Aorta (tissue), 5 donors: ENCODE measurements around the gene MLLT1. TPM values are rescaled to one million over a fixed set of nuclear protein-coding genes. Genes with fewer than 3 reads are reported as not detected.

Experiments used
- ATAC-seq: fragments of 200-7000 bp; cut with Tn5 transposase; one replicate; pipeline ENCODE4 v1.9.1; 2022; ENCODE audit warnings: moderate library complexity; ENCODE audit not compliant: low FRiP score
- DNase-seq, 2 donors: peaks; one replicate each; pipeline ENCODE4 v3.0.0-alpha.2; 2020
- H3K27ac ChIP-seq, 2 donors: one replicate each; pipeline ENCODE4 v1.5.1; 2013; ENCODE audit warnings: low read length in 2 of 2, mild to moderate bottlenecking in 2 of 2, moderate library complexity in 2 of 2, control low read depth in 1 of 2, inconsistent platforms in 1 of 2, low read depth in 1 of 2
- H3K27me3 ChIP-seq, 2 donors: one replicate each; pipeline ENCODE4 v1.6.1; 2013; ENCODE audit warnings: control low read depth in 1 of 2, low read length in 1 of 2, mild to moderate bottlenecking in 1 of 2, moderate library complexity in 1 of 2; ENCODE audit not compliant: insufficient read depth in 2 of 2, control insufficient read depth in 1 of 2
- H3K36me3 ChIP-seq, 2 donors: one replicate each; pipeline ENCODE4 v1.6.1; 2013; ENCODE audit warnings: control low read depth in 1 of 2, low read length in 1 of 2, mild to moderate bottlenecking in 1 of 2; ENCODE audit not compliant: insufficient read depth in 2 of 2, control insufficient read depth in 1 of 2
- H3K4me1 ChIP-seq, 2 donors: one replicate each; pipeline ENCODE4 v1.6.1; 2013; ENCODE audit warnings: low read length in 2 of 2, control low read depth in 1 of 2, mild to moderate bottlenecking in 1 of 2, moderate library complexity in 1 of 2; ENCODE audit not compliant: insufficient read depth in 2 of 2, control insufficient read depth in 1 of 2
- H3K4me3 ChIP-seq, 2 donors: one replicate each; pipeline ENCODE4 v1.5.1; 2013; ENCODE audit warnings: low read length in 2 of 2, control low read depth in 1 of 2, mild to moderate bottlenecking in 1 of 2
- H3K9me3 ChIP-seq: one replicate; pipeline ENCODE4 v1.6.1; 2013; ENCODE audit warnings: mild to moderate bottlenecking, low read length; ENCODE audit not compliant: control insufficient read depth
- WGBS, 2 donors: extraction: QIAGEN DNeasy Blood & Tissue Kit; methylation state at CpG; one replicate each; pipeline ENCODE4 v1.1.7; 2013; 5-methylcytosine and 5-hydroxymethylcytosine counted together
- intact Hi-C, 2 donors: fragments of 100-400 bp; cut with DNase I; formaldehyde crosslinking; loops; one replicate each; pipeline versions ENCODE4 v1.14.2 to v1.15.0; 2022
- polyA plus RNA-seq, 2 donors: library from polyadenylated mRNA; stranded (reverse); fragments of 200-250 nt; gene quantifications; one replicate each; pipeline ENCODE4 v1.2.3, GENCODE V29; 2013
- total RNA-seq, 2 donors: library from RNA; stranded (reverse); fragmentation: NEBNext Ultra II Directional; extraction: Animal tissue kit (Norgen Biotek cat#: 25700); gene quantifications; one replicate each; pipeline ENCODE4 v1.2.1, GENCODE V29; 2021
- donor health status: healthy with polysubstance abuse.
- donor health status: Bipolar disorder and iron deficiency.
- donor health status: DM: no; HTN: no; CAD: no.
- donor health status: DM: no; HTN: no; CAD: no.
- donor health status: DM: yes; HTN: yes; CAD: no.

Gene MLLT1
- total and polyA plus RNA-seq, 4 donors = 14.9 to 55.5 (median 44.5) TPM

DNA sequence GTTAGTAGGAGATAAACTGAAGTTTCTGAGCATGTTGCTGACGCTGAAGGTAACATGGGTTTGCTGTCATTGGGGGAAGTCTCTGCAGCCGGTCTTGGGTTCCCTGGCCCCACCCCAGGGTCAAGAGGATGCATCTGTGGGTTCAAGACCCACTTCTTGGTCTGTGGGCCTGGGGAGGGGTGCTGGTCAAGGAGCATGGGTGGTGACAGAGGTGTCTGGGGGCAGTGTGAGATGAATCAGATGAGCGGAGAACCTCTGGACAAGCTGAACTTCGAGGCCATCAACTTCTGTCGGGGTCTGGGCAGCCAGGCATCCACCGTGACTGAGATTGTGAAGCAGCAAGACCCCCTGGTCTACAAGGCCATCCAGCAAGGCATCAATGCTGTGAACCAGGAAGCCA, 92.4 kb downstream of the MLLT1 start:
- H3K27me3 ChIP-seq = no peaks in the 10 kb centered on the region
- no peaks in the 10 kb centered on the region for H3K4me1 ChIP-seq
- ATAC-seq (no peak), DNase-seq (no peak)
- H3K9me3 ChIP-seq = no peaks in the 10 kb centered on the region
- WGBS, 2 donors = 96% methylated on average over 6 of the region's 6 CpGs
- H3K27ac ChIP-seq = no peak overlapping the region
- H3K36me3 ChIP-seq = no peaks in the 10 kb centered on the region
- intact Hi-C loops = no loop called here
- no peak overlapping the region for H3K4me3 ChIP-seq

DNA sequence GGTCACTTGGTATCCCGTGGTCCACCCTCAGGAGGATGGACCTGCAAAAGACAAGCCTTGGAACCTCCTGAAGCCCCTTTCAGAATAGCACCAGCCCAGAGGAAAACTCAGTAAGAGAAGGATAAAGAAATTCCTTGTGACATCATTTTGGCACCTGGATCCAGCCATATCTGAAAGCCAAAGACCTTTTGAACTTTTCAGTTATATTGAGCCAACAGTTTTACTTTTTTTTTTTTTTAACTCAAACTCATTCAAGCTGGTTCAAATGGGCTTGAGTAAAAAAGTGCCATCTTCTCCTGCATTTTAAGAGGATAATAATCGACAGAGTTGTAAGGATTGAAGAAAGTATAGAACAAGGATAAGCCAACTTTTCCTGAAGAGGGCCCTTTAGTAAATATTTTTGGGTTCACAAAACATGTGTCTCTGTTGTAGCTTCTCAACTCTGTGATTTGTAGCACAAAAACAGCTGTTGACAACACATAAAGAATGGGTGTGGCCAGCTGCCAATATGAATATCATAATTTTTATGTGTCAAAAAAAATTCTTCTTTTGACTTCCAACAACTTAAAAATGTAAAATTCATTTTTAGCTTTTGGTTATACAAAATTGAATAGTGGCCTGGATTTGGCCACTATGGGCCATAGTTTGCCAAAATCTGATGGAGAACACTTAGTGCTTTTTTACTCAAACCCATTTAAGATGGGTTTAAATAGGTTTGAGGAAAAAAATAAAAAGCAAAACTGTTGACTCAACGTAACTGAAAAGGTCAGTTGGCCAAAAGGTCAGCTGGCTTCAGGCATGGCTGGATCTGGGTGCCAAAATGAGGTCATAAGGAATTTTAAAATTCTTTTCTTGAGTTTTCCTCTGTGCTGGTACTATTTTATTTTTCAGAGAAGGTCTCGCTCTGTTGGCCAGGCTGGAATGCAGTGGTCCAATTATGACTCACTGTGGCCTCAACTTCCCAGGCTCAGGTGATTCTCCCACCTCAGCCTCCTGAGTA, 93.6 kb downstream of the MLLT1 start:
- intact Hi-C loops = no loop called here
- Histone ChIP-seq H3K4me3 (no peak overlapping the region), H3K9me3 (no peaks in the 10 kb centered on the region), H3K36me3 (no peaks in the 10 kb centered on the region), H3K27me3 (no peaks in the 10 kb centered on the region), H3K27ac (no peak overlapping the region), H3K4me1 (no peaks in the 10 kb centered on the region)
- peak; percentile 56 for ATAC-seq
- WGBS, 2 donors = 48 to 54% methylated on average over 4 of the region's 4 CpGs
- no peak for DNase-seq

DNA sequence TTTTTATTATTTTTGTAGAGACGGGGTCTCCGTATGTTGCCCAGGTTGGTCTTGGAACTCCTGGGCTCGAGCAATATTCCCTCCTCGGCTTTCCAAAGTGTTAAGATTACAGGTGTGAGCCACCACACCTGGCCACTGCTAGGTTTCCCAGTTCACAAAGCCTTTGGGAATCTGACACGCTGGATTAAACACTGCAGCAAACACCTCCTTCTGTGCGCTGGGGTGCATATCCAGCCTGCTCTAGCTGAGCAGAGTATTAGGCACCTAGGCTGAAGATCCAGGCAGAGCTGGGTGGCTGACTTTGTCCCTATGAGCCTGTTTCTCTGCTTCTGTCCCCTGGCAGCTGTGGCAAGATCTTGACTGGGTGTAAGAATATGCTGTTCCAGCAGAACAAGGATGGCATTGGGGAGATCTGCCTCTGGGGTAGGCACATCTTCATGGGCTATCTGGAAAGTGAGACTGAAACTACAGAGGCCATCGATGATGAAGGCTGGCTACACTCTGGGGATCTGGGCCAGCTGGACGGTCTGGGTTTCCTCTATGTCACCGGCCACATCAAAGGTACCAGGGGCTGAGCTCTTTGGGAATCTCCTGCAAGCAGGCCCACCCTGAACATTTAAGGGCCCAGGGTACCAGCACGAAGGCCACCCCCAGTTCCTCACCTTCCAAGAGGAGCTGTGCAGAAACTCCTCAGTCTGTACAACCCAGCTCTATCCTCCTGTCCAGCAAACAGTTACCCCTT, 94.5 kb downstream of the MLLT1 start:
- WGBS, 2 donors = 75 to 80% methylated on average over 10 of the region's 10 CpGs

DNA sequence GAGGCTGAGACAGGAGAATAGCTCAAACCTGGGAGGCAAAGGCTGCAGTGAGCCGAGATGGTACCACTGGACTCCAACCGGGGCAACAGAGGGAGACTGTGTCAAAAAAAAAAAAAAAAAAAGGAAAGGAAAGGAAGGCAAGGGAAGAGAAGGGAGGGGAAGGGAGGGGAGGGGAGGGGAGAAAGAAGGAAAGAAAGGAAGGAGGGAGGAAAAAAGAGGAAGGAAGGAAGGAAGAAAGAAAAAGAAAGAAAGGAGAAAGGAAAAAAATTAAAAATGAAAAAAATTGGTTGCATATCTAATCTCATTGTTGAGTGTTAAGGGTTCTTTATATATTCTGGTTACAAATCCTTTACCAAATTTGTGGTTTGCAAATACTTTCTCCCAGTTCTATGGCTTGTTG, 98.7 kb downstream of the MLLT1 start:
- Histone ChIP-seq H3K4me1 (no peaks in the 10 kb centered on the region), H3K27ac (no peak overlapping the region), H3K9me3 (no peaks in the 10 kb centered on the region), H3K36me3 (no peaks in the 10 kb centered on the region), H3K27me3 (no peaks in the 10 kb centered on the region), H3K4me3 (no peak overlapping the region)
- no peak for DNase-seq
- no peak for ATAC-seq
- WGBS, 2 donors = 72 to 75% methylated on average over 2 of the region's 2 CpGs
- intact Hi-C loops = no loop called here

More for the DNA sequence above, 94.5 kb downstream of the MLLT1 start:
- no peaks in the 10 kb centered on the region for H3K9me3 ChIP-seq
- H3K27me3 ChIP-seq = no peaks in the 10 kb centered on the region
- H3K27ac ChIP-seq = no peak overlapping the region
- H3K4me3 ChIP-seq = no peak overlapping the region
- no peaks in the 10 kb centered on the region for H3K36me3 ChIP-seq
- no peak for DNase-seq
- no peaks in the 10 kb centered on the region for H3K4me1 ChIP-seq
- intact Hi-C loops = no loop called here
- no peak for ATAC-seq

DNA sequence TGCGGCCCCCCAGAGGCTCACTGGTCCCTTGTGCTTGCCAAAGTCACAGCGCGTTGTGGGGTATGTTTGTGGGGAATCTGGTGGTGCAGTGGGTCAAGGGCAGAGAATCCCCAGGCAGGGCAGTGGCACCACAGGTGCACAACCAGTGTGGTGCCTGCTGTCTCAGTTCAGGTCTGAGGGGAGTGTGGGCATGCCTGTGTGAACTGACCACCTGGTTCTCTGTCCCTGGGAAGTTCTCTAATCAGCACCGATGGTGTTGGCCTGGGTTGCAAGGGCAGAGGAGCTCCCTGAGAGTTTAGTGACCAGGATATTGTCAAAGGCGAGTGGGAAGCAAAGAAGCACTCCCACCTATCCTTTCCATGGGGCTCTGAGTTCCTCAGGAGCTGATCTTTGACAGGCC, 106.6 kb downstream of the MLLT1 start:
- Histone ChIP-seq H3K4me1 (no peaks in the 10 kb centered on the region), H3K4me3 (no peak overlapping the region), H3K9me3 (no peaks in the 10 kb centered on the region), H3K36me3 (no peaks in the 10 kb centered on the region), H3K27ac (no peak overlapping the region), H3K27me3 (no peaks in the 10 kb centered on the region)
- no peak for ATAC-seq
- intact Hi-C loops = no loop called here
- DNase-seq = no peak
- 85 to 87% methylated on average over 5 of the region's 5 CpGs for WGBS, 2 donors

DNA sequence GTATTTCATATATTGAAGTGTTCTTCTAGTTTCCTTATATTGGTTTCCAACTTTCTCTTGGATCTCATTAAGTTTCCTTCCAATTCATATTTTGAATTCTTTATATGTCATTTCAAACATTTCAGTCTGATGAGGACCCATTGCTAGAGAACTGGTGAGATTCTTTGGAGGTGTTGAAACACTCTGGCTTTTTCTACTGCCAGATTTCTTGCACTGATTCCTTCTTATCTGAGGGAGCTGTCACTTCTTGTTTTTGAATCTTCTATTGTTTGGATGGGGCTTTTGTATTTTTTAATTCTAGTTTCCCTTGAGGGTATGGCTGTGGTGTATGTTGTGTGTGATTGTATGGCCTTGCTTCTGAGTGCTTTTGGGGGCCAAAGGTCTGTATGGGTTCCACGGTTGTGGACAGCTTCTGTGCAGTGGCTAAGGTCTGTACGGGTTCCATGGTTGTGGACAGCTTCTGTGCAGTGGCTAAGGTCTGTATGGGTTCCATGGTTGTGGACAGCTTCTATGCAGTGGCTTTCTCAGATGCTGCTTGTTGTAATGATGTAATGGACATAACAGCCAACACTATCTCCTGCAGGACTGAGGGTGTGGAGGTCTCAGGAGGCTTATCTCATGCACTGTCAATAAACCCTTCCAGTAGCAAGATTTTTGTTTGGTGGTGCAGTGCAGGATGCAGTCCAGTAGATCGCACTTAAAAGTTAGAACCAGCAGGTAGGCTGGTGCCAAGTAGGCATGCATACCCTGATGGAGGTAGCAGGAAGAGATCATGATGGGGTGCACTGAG, 107.5 kb downstream of the MLLT1 start:
- DNase-seq = no peak
- WGBS, 2 donors = 77 to 79% methylated on average over 3 of the region's 3 CpGs
- ATAC-seq = no peak
- Histone ChIP-seq H3K27ac (no peak overlapping the region), H3K9me3 (no peaks in the 10 kb centered on the region), H3K4me3 (no peak overlapping the region), H3K4me1 (no peaks in the 10 kb centered on the region), H3K27me3 (no peaks in the 10 kb centered on the region), H3K36me3 (no peaks in the 10 kb centered on the region)
- intact Hi-C loops = no loop called here

DNA sequence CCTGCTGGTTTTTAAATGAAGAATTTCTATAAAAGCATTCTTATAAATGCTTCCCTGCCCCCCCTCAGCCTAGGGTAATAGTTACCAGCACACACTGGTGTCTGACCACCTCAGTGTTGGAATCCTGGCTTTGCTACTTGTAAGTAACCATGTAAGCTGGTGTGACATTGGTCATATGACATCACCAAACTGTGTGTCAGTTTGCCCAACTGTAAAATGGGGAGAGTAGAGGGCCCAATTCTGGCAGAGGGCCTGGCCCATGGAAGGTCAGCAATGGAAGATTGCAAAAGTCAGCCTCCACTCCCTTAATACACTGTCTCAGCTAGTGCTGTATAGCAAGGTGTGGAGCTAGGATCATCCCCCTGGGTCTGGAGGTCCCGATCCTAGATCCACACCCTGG, 112.7 kb downstream of the MLLT1 start:
- Histone ChIP-seq H3K4me3 (no peak overlapping the region), H3K27ac (no peak overlapping the region), H3K4me1 (no peaks in the 10 kb centered on the region), H3K9me3 (no peaks in the 10 kb centered on the region), H3K27me3 (no peaks in the 10 kb centered on the region), H3K36me3 (no peaks in the 10 kb centered on the region)
- no peak for ATAC-seq
- WGBS, 2 donors = 89 to 96% methylated on average over 1 of the region's 1 CpG
- no peak for DNase-seq
- intact Hi-C loops = loop anchor here (5.0 kb wide), 1 partner anchor 135 kb away; no protein-coding TSS in a partner anchor

DNA sequence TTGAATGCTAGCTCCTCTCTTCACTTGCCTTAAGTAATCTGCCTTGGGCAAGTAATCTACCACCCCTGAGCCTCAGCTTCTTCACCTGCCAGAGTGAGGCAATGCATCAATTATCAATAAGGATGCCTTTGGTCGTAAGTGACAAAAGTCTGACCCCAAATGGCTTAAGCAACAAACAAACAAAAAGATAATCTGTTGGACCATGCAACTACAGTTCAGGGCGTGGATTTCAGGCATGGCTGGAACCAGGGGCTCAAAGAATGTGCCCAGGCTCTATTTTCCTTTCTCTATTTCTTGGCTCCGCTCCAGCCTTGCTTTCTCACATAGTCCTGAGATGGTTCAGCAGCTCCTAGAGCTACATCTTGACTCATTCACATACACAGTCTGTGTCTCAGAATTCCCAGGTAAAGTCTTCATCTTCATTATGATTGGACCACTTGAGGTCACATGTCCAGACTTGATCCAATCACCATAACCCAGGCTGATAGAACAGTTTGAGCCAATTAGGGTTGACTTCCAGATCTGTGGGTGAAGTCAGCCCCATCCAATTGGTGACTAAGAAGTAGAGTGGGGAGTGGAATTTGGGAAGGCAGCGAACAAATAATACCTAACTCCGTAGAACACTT, 114.8 kb downstream of the MLLT1 start:
- 76 to 80% methylated on average over 5 of the region's 5 CpGs for WGBS, 2 donors
- no peak overlapping the region for H3K4me3 ChIP-seq
- ATAC-seq (no peak), DNase-seq (no peak)
- H3K27me3 ChIP-seq = no peaks in the 10 kb centered on the region
- H3K4me1 ChIP-seq = no peaks in the 10 kb centered on the region
- no peaks in the 10 kb centered on the region for H3K36me3 ChIP-seq
- no peaks in the 10 kb centered on the region for H3K9me3 ChIP-seq
- H3K27ac ChIP-seq = no peak overlapping the region
- intact Hi-C loops = loop anchor here (5.0 kb wide), 1 partner anchor 137 kb away; no protein-coding TSS in a partner anchor
